ENCODE results near the gene C3. TPM values are rescaled to one million over a fixed set of nuclear protein-coding genes. Genes with fewer than 3 reads are reported as not detected.
"Not testable (repeated sequence)": the region's sequence is repeated elsewhere in the genome, so short reads cannot be mapped to it uniquely, and the experiment has no call there.

C3 gene
- total and polyA plus RNA-seq, 7 donors: 9.0 to 1,284 (median 317) TPM

GRCh38 chr19:6648141-6648715 is 72.2 kb downstream of the C3 start:
- TF ChIP-seq EP300 (IDR thresholded peaks at IDR 0.05) (no peak), CTCF (IDR thresholded peaks at IDR 0.05) (no peak)
- Histone ChIP-seq H3K27ac (no peak overlapping the region), H3K4me3 (no peak overlapping the region), H3K4me1 (no peaks in the 10 kb centered on the region), H3K27me3 (peaks cover 0 to 13% (median 0%) of the 10 kb centered on the region in 3 donors), H3K36me3 (no peaks in the 10 kb centered on the region), H3K9me3 (peaks cover 0 to 4% (median 0%) of the 10 kb centered on the region in 4 donors)
- no peak for DNase-seq
- intact Hi-C loops (cut with DNase I): no loop called here
- WGBS, 2 donors: 67 to 85% methylated on average over 9 of the region's 9 CpGs

GRCh38 chr19:6644796-6645195 is 75.7 kb downstream of the C3 start:
- TF ChIP-seq CTCF (IDR thresholded peaks at IDR 0.05) (no peak), EP300 (IDR thresholded peaks at IDR 0.05) (no peak), POLR2AphosphoS5 (IDR thresholded peaks at IDR 0.05) (no peak), POLR2A (IDR thresholded peaks at IDR 0.05) (no peak)
- Histone ChIP-seq H3K9me3 (no peaks in the 10 kb centered on the region), H3K27ac (no peak overlapping the region), H3K4me3 (no peak overlapping the region), H3K27me3 (peaks cover 0 to 18% (median 0%) of the 10 kb centered on the region in 3 donors), H3K4me1 (no peaks in the 10 kb centered on the region), H3K36me3 (no peaks in the 10 kb centered on the region)
- intact Hi-C loops (cut with DNase I): no loop called here
- 84 to 98% methylated on average over 5 of the region's 5 CpGs for WGBS, 2 donors
- DNase-seq: no peak

GRCh38 chr19:6640333-6640732 is 80.1 kb downstream of the C3 start:
- H3K4me3 ChIP-seq; intact Hi-C loops (cut with DNase I); DNase-seq; H3K27ac ChIP-seq; H3K4me1 ChIP-seq; H3K9me3 ChIP-seq; H3K36me3 ChIP-seq: not testable (repeated sequence)
- peaks cover 0 to 21% (median 0%) of the 10 kb centered on the region in 3 donors for H3K27me3 ChIP-seq
- WGBS, 2 donors: 82 to 89% methylated on average over 9 of the region's 9 CpGs

GRCh38 chr19:6639439-6639838 is 81.0 kb downstream of the C3 start:
- no peak overlapping the region for H3K27ac ChIP-seq
- H3K27me3 ChIP-seq: peaks cover 0 to 15% (median 0%) of the 10 kb centered on the region in 3 donors
- no peaks in the 10 kb centered on the region for H3K9me3 ChIP-seq
- intact Hi-C loops (cut with DNase I): no loop called here
- H3K4me1 ChIP-seq: no peaks in the 10 kb centered on the region
- WGBS, 2 donors: 66 to 69% methylated on average over 4 of the region's 4 CpGs
- no peak overlapping the region for H3K4me3 ChIP-seq
- no peaks in the 10 kb centered on the region for H3K36me3 ChIP-seq
- TF ChIP-seq POLR2AphosphoS5 (IDR thresholded peaks at IDR 0.05): no peak
- TF ChIP-seq CTCF (IDR thresholded peaks at IDR 0.05): no peak
- TF ChIP-seq EP300 (IDR thresholded peaks at IDR 0.05): no peak
- no peak for TF ChIP-seq POLR2A (IDR thresholded peaks at IDR 0.05)
- DNase-seq: no peak

GRCh38 chr19:6633456-6633813 is 87.0 kb downstream of the C3 start:
- H3K27me3 ChIP-seq: peaks cover 0 to 14% (median 0%) of the 10 kb centered on the region in 3 donors
- not testable (repeated sequence) for H3K36me3 ChIP-seq, H3K9me3 ChIP-seq, DNase-seq, H3K4me1 ChIP-seq, H3K4me3 ChIP-seq, H3K27ac ChIP-seq
- 47 to 78% methylated on average over 4 of the region's 4 CpGs for WGBS, 2 donors
- intact Hi-C loops (cut with DNase I): loop anchor here (2.0 to 5.0 kb wide), 2 partner anchors 104 to 117 kb away; partner anchors contain the start of genes GPR108 and TRIP10
